CD4-positive, alpha-beta T cell treated with Interleukin-15 for 1 hour (primary cell): ENCODE data around the gene MASP2.

Experiments
- DNase-seq: peaks from one replicate; pipeline ENCODE4 v3.0.0-alpha.2; 2020

The MASP2 gene

GRCh38 chr1:10987840-10988417 lies 59.1 kb downstream of the MASP2 start:
- DNase-seq: no peak

DNA sequence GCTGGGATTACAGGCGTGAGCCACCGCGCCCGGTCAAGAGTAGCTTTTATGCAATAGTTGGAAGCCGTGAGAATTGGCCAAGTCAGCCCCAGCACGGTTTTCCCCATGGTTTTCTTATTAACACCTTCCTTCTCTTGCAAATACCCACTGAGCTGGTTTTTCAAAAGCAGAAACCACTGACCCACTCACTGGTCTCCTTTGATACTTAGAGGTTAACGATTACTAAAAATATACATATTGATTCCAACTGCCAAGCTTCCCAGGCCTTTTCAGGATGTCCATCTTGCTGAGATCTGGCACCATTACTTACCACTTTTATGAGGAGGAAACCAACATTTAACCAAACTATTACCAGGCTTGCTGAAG lies 60.5 kb downstream of the MASP2 start:
- no peak for DNase-seq

DNA sequence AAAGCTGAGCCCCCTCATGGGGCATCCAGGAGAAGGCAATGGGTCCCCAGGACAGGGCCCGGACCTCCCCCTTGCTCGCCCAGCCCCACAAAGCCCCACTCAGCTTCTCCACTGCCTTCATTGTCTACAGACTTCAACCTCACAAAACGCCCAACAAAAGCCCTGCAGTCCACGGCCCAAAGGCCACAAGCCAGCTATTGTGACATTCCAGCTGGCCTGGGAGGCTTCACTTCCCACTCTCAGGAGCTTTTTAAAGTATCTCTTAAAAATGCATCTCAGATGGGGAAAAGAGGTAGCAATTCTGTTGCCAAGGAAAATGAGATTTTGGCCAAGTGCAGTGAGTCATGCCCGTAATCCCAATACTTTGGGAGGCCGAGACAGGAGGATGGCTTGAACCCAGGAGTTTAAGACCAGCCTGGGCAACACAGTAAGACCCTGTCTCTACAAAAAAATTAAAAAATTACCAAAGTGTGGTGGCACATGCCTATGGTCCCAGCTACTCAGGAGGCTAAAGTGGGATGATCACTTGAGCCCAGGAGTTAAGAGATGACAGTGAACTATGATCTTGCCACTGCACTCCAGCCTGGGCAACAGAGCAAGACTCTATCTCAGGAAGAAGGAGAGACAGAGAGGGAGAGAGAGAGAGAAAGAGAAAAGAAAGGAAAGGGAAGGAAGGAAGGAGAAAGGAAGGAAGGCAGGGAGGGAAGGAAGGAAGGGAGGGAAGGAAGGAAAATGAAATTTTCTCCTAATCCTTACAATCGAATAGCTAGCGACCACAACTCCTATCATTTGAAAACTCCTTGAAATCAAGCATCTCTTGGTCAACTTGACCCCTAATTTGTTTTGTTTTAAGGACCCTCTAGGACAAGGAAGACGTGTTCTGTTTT lies 66.0 kb downstream of the MASP2 start:
- no peak for DNase-seq

- no peak for DNase-seq
These were observed 66.9 kb downstream of the MASP2 start for GRCh38 chr1:10980094-10980577.

DNA sequence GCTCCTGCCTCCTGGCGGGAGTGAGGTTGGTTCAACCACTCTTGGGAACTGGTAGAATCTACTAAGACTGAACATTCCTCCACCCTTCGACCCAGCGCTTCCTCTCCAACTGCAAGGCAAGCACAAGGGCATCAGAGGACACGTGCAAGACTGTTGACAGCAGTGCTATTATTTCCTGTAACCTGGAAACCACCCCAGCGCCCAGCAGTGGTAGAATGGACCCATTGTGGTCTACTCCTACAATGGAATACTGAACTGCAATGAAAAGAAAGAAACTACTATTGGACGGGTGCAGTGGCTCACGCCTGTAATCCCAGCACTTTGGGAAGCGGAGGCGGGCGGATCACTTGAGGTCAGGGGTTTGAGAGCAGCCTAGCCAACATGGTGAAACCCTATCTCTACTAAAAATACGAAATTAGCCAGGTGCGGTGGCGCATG lies 67.5 kb downstream of the MASP2 start:
- no peak for DNase-seq

GRCh38 chr1:10978719-10979118 lies 68.3 kb downstream of the MASP2 start:
- no peak for DNase-seq
